ENCODE data around the gene ARL15. TPM values are rescaled to one million over a fixed set of nuclear protein-coding genes. Genes with fewer than 3 reads are reported as not detected.

ARL15 gene
- total RNA-seq, 4 donors from 2014 or later, result 8.5 to 19.1 (median 12.0) TPM

GRCh38 chr5:54002779-54003178 lies 307.6 kb downstream of the ARL15 start:
- H3K36me3 ChIP-seq, result no peaks in the 10 kb centered on the region
- no peak for DNase-seq
- no peaks in the 10 kb centered on the region for H3K9me3 ChIP-seq
- intact Hi-C loops (cut with DNase I), result no loop called here
- H3K4me1 ChIP-seq, result peaks cover 0 to 2% (median 0%) of the 10 kb centered on the region in 3 donors
- H3K27ac ChIP-seq, result no peak overlapping the region
- WGBS, 2 donors, result 64 to 94% methylated on average over 1 of the region's 1 CpG
- H3K4me3 ChIP-seq, result no peak overlapping the region
- TF ChIP-seq POLR2A (IDR thresholded peaks at IDR 0.05) (no peak), CTCF (IDR thresholded peaks at IDR 0.05) (no peak)
- H3K27me3 ChIP-seq, result no peaks in the 10 kb centered on the region

DNA sequence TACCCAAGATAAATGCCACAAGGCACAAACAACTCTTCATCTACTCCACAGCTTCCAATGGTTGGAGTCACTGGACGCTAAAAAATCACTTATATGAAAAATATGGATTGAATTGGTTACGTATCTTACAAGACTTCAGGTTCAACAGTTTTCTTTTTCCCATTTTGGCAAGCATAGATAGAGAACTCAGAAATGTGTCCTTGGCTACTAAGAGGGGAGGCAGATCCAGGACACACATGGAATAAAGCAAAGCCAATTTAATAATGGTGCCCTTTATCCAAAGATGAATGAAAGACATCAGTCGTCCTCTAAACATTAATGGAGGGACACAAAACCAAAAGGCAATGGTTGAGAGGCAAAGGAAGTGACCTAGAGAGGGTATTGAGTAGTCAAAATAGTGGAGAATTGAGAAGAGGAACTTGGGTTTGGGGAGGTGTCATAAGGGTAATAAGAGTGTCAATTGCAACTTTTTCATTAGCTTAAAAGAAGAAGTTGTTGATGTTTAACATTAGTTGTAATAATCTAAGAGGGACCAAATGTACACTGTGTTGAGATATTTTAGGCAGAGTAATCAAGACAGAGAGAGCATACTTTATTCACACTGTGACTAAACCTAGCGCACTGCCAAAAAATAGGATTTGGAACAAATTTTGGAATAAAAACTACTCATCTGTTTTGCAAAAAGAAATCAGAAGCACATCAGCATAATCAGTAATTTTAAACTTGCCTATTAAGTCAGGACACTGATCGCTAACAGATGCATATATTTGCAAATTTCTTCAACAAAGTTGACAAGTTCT lies 308.2 kb downstream of the ARL15 start:
- H3K27me3 ChIP-seq, result no peaks in the 10 kb centered on the region
- H3K4me3 ChIP-seq, result no peak overlapping the region
- DNase-seq, result no peak
- TF ChIP-seq POLR2A (IDR thresholded peaks at IDR 0.05), result no peak
- TF ChIP-seq CTCF (IDR thresholded peaks at IDR 0.05), result no peak
- H3K27ac ChIP-seq, result no peak overlapping the region
- WGBS, 2 donors, result 82 to 90% methylated on average over 5 of the region's 5 CpGs
- no peaks in the 10 kb centered on the region for H3K9me3 ChIP-seq
- H3K4me1 ChIP-seq, result no peaks in the 10 kb centered on the region
- intact Hi-C loops (cut with DNase I), result no loop called here
- H3K36me3 ChIP-seq, result no peaks in the 10 kb centered on the region

DNA sequence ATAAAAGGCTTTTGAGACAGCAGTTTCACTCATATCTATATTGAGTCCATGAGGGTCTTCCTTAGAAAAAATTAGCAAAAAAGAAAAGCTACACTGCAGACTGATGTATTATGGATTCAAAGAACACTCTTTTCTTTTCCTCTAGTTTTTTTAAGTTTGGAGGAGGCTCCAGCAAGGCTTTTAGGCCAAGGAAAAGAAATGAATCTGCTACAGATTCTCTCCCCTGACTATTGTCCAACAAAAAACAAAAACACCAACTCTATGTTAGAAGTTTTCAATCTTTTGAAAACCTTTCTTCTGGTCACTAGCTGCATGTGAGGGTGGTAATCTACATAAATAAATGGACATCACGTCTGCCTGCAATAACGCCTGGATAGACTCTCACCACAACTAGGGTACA lies 310.4 kb downstream of the ARL15 start:
- H3K27me3 ChIP-seq, result no peaks in the 10 kb centered on the region
- H3K27ac ChIP-seq, result no peak overlapping the region
- intact Hi-C loops (cut with DNase I), result no loop called here
- no peak for TF ChIP-seq POLR2A (IDR thresholded peaks at IDR 0.05)
- TF ChIP-seq CTCF (IDR thresholded peaks at IDR 0.05), result no peak
- DNase-seq, result no peak
- no peak overlapping the region for H3K4me3 ChIP-seq
- H3K36me3 ChIP-seq, result no peaks in the 10 kb centered on the region
- no peaks in the 10 kb centered on the region for H3K9me3 ChIP-seq
- no peaks in the 10 kb centered on the region for H3K4me1 ChIP-seq
- 90 to 100% methylated on average over 2 of the region's 2 CpGs for WGBS, 2 donors

- no peaks in the 10 kb centered on the region for H3K4me1 ChIP-seq
- no peaks in the 10 kb centered on the region for H3K9me3 ChIP-seq
- intact Hi-C loops (cut with DNase I), result no loop called here
- H3K27me3 ChIP-seq, result no peaks in the 10 kb centered on the region
- WGBS, 2 donors, result 82 to 91% methylated on average over 5 of the region's 5 CpGs
- no peak overlapping the region for H3K27ac ChIP-seq
- DNase-seq, result no peak
- TF ChIP-seq CTCF (IDR thresholded peaks at IDR 0.05), result no peak
- no peak for TF ChIP-seq POLR2A (IDR thresholded peaks at IDR 0.05)
- no peak overlapping the region for H3K4me3 ChIP-seq
- H3K36me3 ChIP-seq, result no peaks in the 10 kb centered on the region
Observed at GRCh38 chr5:53997736-53998627, 312.4 kb downstream of the ARL15 start.

GRCh38 chr5:53996008-53996407 lies 314.4 kb downstream of the ARL15 start:
- TF ChIP-seq CTCF (IDR thresholded peaks at IDR 0.05), result no peak
- TF ChIP-seq POLR2A (IDR thresholded peaks at IDR 0.05), result no peak
- no peak overlapping the region for H3K27ac ChIP-seq
- H3K36me3 ChIP-seq, result no peaks in the 10 kb centered on the region
- no peak overlapping the region for H3K4me3 ChIP-seq
- intact Hi-C loops (cut with DNase I), result no loop called here
- no peaks in the 10 kb centered on the region for H3K27me3 ChIP-seq
- H3K9me3 ChIP-seq, result no peaks in the 10 kb centered on the region
- H3K4me1 ChIP-seq, result no peaks in the 10 kb centered on the region
- 83 to 97% methylated on average over 3 of the region's 4 CpGs for WGBS, 2 donors
- DNase-seq, result no peak

All from esophagus squamous epithelium (tissue), 5 donors.